Measurements from ENCODE around the gene GRM1. TPM values are rescaled to one million over a fixed set of nuclear protein-coding genes. Genes with fewer than 3 reads are reported as not detected.

GRM1 gene
- total RNA-seq, 6 experiments from 2014 or later, result not detected

DNA sequence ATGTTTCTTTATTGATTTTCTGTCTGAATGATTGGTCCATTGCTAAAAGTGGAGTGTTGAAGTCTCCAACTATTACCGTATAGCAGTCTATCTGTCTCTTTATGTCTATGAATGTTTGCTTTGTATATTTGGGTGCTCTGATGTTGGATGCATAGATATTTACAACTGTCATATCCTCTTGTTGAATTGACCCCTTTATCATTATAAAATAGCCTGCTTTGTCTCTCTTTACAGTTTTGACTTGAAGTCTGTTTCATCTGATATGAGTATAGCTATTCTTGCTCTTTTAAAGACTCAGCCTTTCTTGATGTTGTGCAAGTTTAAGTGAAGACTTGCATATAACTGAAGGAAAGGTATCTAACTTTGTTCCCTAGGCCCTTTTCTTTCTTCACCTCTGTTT, 341.0 kb downstream of the GRM1 start:
- TF ChIP-seq, protein P1, sequence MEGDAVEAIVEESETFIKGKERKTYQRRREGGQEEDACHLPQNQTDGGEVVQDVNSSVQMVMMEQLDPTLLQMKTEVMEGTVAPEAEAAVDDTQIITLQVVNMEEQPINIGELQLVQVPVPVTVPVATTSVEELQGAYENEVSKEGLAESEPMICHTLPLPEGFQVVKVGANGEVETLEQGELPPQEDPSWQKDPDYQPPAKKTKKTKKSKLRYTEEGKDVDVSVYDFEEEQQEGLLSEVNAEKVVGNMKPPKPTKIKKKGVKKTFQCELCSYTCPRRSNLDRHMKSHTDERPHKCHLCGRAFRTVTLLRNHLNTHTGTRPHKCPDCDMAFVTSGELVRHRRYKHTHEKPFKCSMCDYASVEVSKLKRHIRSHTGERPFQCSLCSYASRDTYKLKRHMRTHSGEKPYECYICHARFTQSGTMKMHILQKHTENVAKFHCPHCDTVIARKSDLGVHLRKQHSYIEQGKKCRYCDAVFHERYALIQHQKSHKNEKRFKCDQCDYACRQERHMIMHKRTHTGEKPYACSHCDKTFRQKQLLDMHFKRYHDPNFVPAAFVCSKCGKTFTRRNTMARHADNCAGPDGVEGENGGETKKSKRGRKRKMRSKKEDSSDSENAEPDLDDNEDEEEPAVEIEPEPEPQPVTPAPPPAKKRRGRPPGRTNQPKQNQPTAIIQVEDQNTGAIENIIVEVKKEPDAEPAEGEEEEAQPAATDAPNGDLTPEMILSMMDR (IDR thresholded peaks at IDR 0.05), result no peak
- peaks cover under 1% of the 10 kb centered on the region; the same call in 1 of the 2 replicates for H3K27me3 Mint-ChIP-seq (ENCODE audit: insufficient read depth)
- H3K9me3 Mint-ChIP-seq, result peaks cover 4% of the 10 kb centered on the region
- DNase-seq, result no peak
- H3K27ac Mint-ChIP-seq, result no peak overlapping the region
- H3K4me1 Mint-ChIP-seq (ENCODE audit: low read depth), result no peaks in the 10 kb centered on the region
- no peak overlapping the region for H3K4me3 Mint-ChIP-seq
- no peaks in the 10 kb centered on the region for H3K36me3 Mint-ChIP-seq (ENCODE audit: low read depth)

GRCh38 chr6:146381486-146381885, 352.6 kb downstream of the GRM1 start:
- peaks cover 9% of the 10 kb centered on the region for H3K9me3 Mint-ChIP-seq
- H3K4me1 Mint-ChIP-seq (ENCODE audit: low read depth), result no peaks in the 10 kb centered on the region
- DNase-seq, result no peak
- TF ChIP-seq, protein P1 (IDR thresholded peaks at IDR 0.05), result peak; percentile 58; the same call in 1 of the 2 replicates
- no peak overlapping the region for H3K4me3 Mint-ChIP-seq
- H3K27me3 Mint-ChIP-seq (ENCODE audit: insufficient read depth), result no peaks in the 10 kb centered on the region; the same call in 1 of the 2 replicates
- no peak overlapping the region for H3K27ac Mint-ChIP-seq
- H3K36me3 Mint-ChIP-seq (ENCODE audit: low read depth), result no peaks in the 10 kb centered on the region

DNA sequence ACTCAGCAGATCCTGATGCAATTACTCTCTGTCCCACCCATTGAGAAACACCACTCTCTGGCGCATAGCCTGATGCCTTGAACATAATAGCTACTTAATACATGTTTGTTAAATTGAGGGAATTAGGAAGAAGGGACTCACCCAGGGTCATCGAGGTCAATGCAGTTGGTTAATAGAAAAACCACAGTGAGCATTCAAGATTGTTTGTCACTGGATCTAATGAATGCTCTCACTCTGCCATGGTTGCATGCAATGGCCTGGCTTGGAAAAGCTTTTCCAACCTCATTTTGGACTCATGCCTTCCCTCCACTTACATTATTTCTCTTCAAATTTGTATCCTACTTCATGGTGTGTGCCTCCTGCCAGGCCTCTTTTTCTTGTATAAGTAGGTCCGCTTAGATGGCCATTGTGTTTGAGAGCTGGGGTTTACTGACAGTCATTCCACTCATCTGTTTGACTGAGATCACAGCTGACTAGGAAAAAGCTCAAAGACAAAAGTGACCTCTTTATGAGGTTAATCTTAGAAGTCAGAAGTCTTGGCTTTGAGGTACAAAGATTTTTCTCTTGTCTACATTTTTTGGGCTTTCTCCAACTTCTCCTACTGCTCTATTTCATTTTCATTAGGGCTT, 360.0 kb downstream of the GRM1 start:
- no peak overlapping the region for H3K27ac Mint-ChIP-seq
- no peaks in the 10 kb centered on the region; the same call in 1 of the 2 replicates for H3K27me3 Mint-ChIP-seq (ENCODE audit: insufficient read depth)
- no peak for DNase-seq
- TF ChIP-seq, protein P1 (IDR thresholded peaks at IDR 0.05), result no peak
- no peaks in the 10 kb centered on the region for H3K36me3 Mint-ChIP-seq (ENCODE audit: low read depth)
- no peaks in the 10 kb centered on the region for H3K4me1 Mint-ChIP-seq (ENCODE audit: low read depth)
- H3K9me3 Mint-ChIP-seq, result peaks cover 10% of the 10 kb centered on the region
- no peak overlapping the region for H3K4me3 Mint-ChIP-seq

- H3K9me3 Mint-ChIP-seq, result peaks cover 10% of the 10 kb centered on the region
Measured at GRCh38 chr6:146389740-146390139, 360.9 kb downstream of the GRM1 start.

GRCh38 chr6:146397638-146398037, 368.8 kb downstream of the GRM1 start:
- Mint-ChIP-seq H3K27ac (no peak overlapping the region), H3K36me3 (ENCODE audit: low read depth) (no peaks in the 10 kb centered on the region), H3K4me3 (no peak overlapping the region), H3K4me1 (ENCODE audit: low read depth) (no peaks in the 10 kb centered on the region), H3K27me3 (ENCODE audit: insufficient read depth) (no peaks in the 10 kb centered on the region), H3K9me3 (peaks cover 45% of the 10 kb centered on the region)
- DNase-seq, result no peak
- TF ChIP-seq, protein P1 (IDR thresholded peaks at IDR 0.05), result no peak

More at GRCh38 chr6:146389740-146390139, 360.9 kb downstream of the GRM1 start:
- Mint-ChIP-seq H3K36me3 (ENCODE audit: low read depth) (no peaks in the 10 kb centered on the region), H3K4me1 (ENCODE audit: low read depth) (no peaks in the 10 kb centered on the region), H3K4me3 (no peak overlapping the region), H3K27me3 (ENCODE audit: insufficient read depth) (no peaks in the 10 kb centered on the region; the same call in 1 of the 2 replicates), H3K27ac (no peak overlapping the region)
- no peak for DNase-seq
- TF ChIP-seq, protein P1 (IDR thresholded peaks at IDR 0.05), result no peak

Measured in HFFc6 (cell line).